GM23338 (cell line): Measurements from ENCODE around the gene SCN4B.

ENCODE experiments used
- CREB1 ChIP-seq: fragments of 250-450 bp; sonication (Bioruptor Pico); IDR thresholded peaks from 2 replicates; pipeline ENCODE4 v1.5.0; 2020; ENCODE audit warnings: low read depth, mild to moderate bottlenecking, moderate library complexity
- CTCF ChIP-seq, 2 experiments: fragments of 200-600 bp in 1 of 2; sonication (generic) in 1 of 2; conservative IDR thresholded peaks; 2 replicates each; pipeline versions ENCODE4 v1.5.1 to v1.6.1; 2016 to 2017; ENCODE audit warnings: antibody characterized with exemption in 2 of 2, low read depth in 2 of 2, mild to moderate bottlenecking in 2 of 2, moderate library complexity in 1 of 2
- ETS1 ChIP-seq: IDR thresholded peaks from 2 replicates; pipeline ENCODE4 v1.6.1; 2016; ENCODE audit warnings: antibody characterized with exemption
- EZH2 ChIP-seq: fragments of 200-600 bp; sonication (generic); IDR thresholded peaks from one replicate; pipeline ENCODE4 v1.8.0; 2017; ENCODE audit warnings: antibody characterized with exemption, mild to moderate bottlenecking, low read depth; ENCODE audit not compliant: unreplicated experiment
- EZH2phosphoT487 ChIP-seq: fragments of 200-600 bp; sonication (generic); IDR thresholded peaks from one replicate; pipeline ENCODE4 v1.8.1; 2018; ENCODE audit warnings: antibody characterized with exemption; ENCODE audit not compliant: unreplicated experiment
- JUNB ChIP-seq: IDR thresholded peaks from one replicate; pipeline ENCODE4 v1.6.1; 2016; ENCODE audit warnings: antibody characterized with exemption; ENCODE audit not compliant: unreplicated experiment
- NANOG ChIP-seq: IDR thresholded peaks from 2 replicates; pipeline ENCODE4 v1.6.1; 2016; ENCODE audit warnings: antibody characterized with exemption, borderline replicate concordance
- POLR2AphosphoS5 ChIP-seq: IDR thresholded peaks from 2 replicates; pipeline ENCODE4 v1.6.1; 2016; ENCODE audit warnings: antibody characterized with exemption, low read depth
- REST ChIP-seq: IDR thresholded peaks from one replicate; pipeline ENCODE4 v1.6.1; 2018; ENCODE audit warnings: antibody characterized with exemption; ENCODE audit not compliant: unreplicated experiment
- STAT1 ChIP-seq: IDR thresholded peaks from one replicate; pipeline ENCODE4 v1.6.1; 2016; ENCODE audit warnings: antibody characterized with exemption; ENCODE audit not compliant: unreplicated experiment
- ZNF114 ChIP-seq: fragments of 250-450 bp; sonication (Bioruptor Pico); IDR thresholded peaks from 2 replicates; pipeline ENCODE4 v1.5.0; 2020; ENCODE audit warnings: mild to moderate bottlenecking, moderate library complexity
- ZNF331 ChIP-seq: fragments of 250-450 bp; sonication (Bioruptor Pico); IDR thresholded peaks from 2 replicates; pipeline ENCODE4 v1.5.0; 2020; ENCODE audit warnings: low read depth, mild to moderate bottlenecking, moderate library complexity
- ZNF462 ChIP-seq: fragments of 250-450 bp; sonication (Bioruptor Pico); IDR thresholded peaks from 2 replicates; pipeline ENCODE4 v1.5.0; 2020; ENCODE audit warnings: mild to moderate bottlenecking, moderate library complexity

- TF ChIP-seq JUNB (no peak), CTCF (conservative IDR thresholded peaks at IDR 0.05; ENCODE audit: low read depth in 2 of 2) (no peak), ETS1 (no peak), REST (no peak), NANOG (no peak), EZH2 (no peak), POLR2AphosphoS5 (no peak), CREB1 (CRISPR knock-in tag) (no peak), EZH2phosphoT487 (no peak), ZNF114 (no peak), STAT1 (no peak), ZNF331 (CRISPR knock-in tag) (no peak), ZNF462 (CRISPR knock-in tag) (no peak)
Measured at GRCh38 chr11:118104491-118104890, 48.1 kb downstream of the SCN4B start.
